Suprapubic skin (tissue), 4 donors: ENCODE results near the gene HOMER1.

ENCODE experiments used
- EP300 ChIP-seq: sonication (generic); formaldehyde crosslinking; IDR thresholded peaks from one replicate; pipeline ENCODE4 v1.6.1; 2017; ENCODE audit warnings: antibody characterized with exemption
- POLR2A ChIP-seq, 2 donors: fragments of 450-650 bp; IDR thresholded peaks; one replicate each; pipeline ENCODE4 v1.6.1; 2017; ENCODE audit warnings: antibody characterized with exemption in 2 of 2, mild to moderate bottlenecking in 2 of 2, moderate library complexity in 2 of 2
- POLR2AphosphoS5 ChIP-seq, 3 donors: sonication (generic); formaldehyde crosslinking; IDR thresholded peaks; one replicate each; pipeline ENCODE4 v1.6.1; 2017; ENCODE audit warnings: antibody characterized with exemption in 3 of 3
- TF ChIP-seq, protein P1 (sequence below), 2 donors: fragments of 200-600 bp in 1 of 2; fragments of 450-650 bp in 1 of 2; sonication (generic) in 1 of 2; IDR thresholded peaks; one replicate each; pipeline ENCODE4 v1.5.1; 2016 to 2019; ENCODE audit warnings: antibody characterized with exemption in 2 of 2, mild to moderate bottlenecking in 1 of 2, moderate library complexity in 1 of 2

DNA sequence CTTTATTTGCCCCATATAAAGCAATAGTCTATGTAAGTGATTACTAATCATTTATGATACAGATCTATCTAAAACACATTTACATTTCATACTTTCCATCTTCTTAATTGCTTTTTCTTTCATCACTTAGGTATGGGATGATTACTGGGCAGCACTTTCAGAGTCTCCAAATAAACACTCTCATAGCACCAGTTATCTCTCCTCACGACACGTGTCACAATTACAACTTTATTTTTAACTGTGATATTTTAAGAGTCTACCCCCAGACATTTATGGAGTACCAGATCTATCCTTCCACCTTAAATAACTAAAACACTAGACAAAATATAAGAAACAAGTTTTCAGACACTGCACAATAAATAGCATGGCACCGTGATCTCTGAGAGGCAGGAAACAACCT is 32.9 kb downstream of the HOMER1 start:
- TF ChIP-seq, protein P1, sequence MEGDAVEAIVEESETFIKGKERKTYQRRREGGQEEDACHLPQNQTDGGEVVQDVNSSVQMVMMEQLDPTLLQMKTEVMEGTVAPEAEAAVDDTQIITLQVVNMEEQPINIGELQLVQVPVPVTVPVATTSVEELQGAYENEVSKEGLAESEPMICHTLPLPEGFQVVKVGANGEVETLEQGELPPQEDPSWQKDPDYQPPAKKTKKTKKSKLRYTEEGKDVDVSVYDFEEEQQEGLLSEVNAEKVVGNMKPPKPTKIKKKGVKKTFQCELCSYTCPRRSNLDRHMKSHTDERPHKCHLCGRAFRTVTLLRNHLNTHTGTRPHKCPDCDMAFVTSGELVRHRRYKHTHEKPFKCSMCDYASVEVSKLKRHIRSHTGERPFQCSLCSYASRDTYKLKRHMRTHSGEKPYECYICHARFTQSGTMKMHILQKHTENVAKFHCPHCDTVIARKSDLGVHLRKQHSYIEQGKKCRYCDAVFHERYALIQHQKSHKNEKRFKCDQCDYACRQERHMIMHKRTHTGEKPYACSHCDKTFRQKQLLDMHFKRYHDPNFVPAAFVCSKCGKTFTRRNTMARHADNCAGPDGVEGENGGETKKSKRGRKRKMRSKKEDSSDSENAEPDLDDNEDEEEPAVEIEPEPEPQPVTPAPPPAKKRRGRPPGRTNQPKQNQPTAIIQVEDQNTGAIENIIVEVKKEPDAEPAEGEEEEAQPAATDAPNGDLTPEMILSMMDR (IDR thresholded peaks at IDR 0.05), result no peak
- TF ChIP-seq EP300 (no peak), POLR2A (IDR thresholded peaks at IDR 0.05) (no peak), POLR2AphosphoS5 (IDR thresholded peaks at IDR 0.05) (no peak)
